GM12875 (cell line): ENCODE measurements around the gene ING1.

Experiments used
- H3K4me3 ChIP-seq: one replicate; pipeline ENCODE4 v1.5.1; 2011; ENCODE audit warnings: low read depth, low read length, control low read depth
- TF ChIP-seq, protein P1 (sequence below): IDR thresholded peaks from 2 replicates; pipeline ENCODE4 v1.5.1; 2011; ENCODE audit warnings: low read depth, mild to moderate bottlenecking, control low read depth, inconsistent platforms, low read length, moderate library complexity, borderline replicate concordance; ENCODE audit not compliant: insufficient read depth

Gene ING1

DNA sequence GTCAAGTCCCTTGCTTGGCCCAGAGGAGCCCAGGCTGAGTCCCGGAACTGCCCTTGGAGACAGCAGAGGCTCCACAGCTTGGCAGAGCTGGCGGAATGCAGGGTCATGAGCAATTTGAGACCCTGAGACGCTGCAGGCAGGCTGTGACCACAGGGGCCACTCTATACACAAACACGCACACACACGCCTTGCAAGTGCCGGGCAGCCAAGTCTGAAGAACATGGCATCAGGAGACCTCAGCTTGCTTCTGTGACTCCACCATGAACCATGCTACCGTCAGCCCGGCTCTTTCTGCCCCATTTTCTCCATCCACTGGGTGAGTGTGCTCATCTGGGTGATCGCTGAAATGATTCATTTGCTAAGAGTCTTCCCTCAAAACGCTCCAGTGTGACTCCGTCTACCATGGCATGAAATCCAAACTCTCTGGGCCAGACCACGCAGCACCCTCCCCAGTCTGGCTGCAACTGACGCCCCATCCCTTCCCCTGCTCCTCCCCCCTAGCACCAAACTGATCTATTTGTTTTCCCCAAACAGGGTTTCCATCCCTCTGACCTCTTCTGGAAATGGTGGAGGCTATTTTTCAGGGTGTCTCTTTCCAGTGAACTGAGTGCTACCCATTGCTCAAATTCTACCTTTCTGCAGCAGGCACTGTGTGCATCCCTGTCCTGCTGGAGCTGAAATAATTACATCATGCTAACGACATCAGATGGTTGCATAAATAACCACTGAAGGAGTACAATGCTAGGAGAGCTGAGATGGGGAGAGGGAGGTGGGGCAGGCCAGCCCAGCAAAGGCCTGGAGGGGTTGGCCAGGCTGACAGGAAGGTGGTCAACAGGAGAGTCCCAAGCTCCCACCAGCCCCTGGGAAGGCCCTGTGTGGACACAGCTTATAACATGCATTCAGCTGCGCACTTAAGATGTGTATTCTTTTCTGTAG is 10.6 kb upstream of the ING1 start:
- TF ChIP-seq, protein P1, sequence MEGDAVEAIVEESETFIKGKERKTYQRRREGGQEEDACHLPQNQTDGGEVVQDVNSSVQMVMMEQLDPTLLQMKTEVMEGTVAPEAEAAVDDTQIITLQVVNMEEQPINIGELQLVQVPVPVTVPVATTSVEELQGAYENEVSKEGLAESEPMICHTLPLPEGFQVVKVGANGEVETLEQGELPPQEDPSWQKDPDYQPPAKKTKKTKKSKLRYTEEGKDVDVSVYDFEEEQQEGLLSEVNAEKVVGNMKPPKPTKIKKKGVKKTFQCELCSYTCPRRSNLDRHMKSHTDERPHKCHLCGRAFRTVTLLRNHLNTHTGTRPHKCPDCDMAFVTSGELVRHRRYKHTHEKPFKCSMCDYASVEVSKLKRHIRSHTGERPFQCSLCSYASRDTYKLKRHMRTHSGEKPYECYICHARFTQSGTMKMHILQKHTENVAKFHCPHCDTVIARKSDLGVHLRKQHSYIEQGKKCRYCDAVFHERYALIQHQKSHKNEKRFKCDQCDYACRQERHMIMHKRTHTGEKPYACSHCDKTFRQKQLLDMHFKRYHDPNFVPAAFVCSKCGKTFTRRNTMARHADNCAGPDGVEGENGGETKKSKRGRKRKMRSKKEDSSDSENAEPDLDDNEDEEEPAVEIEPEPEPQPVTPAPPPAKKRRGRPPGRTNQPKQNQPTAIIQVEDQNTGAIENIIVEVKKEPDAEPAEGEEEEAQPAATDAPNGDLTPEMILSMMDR: no peak
- no peak overlapping the region for H3K4me3 ChIP-seq

DNA sequence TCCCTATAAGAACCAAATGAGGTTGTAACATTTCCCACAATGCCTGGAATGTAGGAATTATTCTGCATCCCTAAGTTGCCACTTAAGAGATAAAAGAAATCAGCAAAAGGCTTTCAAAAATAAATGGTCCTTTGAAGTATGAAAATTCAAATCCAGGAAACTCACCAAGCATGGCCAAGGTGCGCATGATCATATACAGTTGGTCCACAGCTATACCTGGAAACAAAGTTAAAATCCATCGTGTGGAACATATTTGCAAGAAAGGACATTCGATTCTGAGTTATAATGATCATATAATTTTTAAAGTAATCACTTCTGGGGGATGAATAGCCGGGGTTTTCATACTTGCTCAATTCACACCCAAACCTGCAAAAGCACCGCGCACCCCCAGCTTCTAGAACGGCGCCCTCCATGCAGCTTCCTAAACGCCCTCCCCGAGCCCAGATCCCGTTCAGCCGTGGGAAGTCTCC is 8.1 kb upstream of the ING1 start:
- TF ChIP-seq, protein P1: no peak
- H3K4me3 ChIP-seq: peak overlapping the region; percentile 79

DNA sequence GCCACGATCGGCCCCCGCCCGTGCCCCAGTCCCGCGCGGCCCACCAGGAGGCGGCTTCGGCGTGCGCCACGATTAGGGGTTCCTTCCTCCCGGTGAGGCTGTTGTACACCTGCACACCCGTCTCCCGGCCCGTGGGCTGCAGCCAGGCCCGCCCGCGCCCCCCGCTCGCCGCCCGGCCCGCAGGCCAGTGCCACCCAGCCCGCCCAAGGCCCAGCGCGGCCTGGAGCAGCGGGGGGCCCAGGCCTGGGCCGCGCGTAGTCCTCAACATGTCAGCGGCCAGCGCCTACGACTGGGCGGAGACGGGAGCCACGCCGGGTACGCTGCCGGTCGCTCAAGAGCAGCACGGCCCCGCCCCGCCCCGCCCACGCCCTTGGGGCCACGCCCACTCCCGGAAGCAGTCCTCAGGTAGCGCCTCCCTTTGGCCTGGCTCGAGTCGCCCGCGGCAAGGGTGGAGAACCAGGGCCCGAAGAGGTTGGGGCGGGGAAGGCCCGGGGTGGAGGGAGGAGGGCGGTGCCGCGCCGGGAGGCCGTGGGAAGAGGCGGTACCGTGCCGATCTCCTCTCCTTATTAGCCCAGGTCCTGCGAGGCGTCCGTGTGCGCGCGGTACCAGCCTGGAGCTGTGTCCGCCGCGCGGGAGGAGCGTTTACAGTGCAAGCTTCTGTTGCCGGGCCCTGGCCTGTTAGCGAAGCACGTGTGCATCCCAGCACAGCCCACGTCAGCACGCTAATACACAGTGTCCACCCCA is 7.5 kb upstream of the ING1 start, which contains the start of gene CARS2:
TSS of gene CARS2 (minus strand) at position 291 of the 744 bp plus-strand sequence. CDS start at position 268, 23 bp downstream.
- peak within 1 kb of the TSS; percentile 79 for H3K4me3 ChIP-seq
- TF ChIP-seq, protein P1: 0 out of 2 replicates have a peak, but pooled peaks have one; percentile 13

DNA sequence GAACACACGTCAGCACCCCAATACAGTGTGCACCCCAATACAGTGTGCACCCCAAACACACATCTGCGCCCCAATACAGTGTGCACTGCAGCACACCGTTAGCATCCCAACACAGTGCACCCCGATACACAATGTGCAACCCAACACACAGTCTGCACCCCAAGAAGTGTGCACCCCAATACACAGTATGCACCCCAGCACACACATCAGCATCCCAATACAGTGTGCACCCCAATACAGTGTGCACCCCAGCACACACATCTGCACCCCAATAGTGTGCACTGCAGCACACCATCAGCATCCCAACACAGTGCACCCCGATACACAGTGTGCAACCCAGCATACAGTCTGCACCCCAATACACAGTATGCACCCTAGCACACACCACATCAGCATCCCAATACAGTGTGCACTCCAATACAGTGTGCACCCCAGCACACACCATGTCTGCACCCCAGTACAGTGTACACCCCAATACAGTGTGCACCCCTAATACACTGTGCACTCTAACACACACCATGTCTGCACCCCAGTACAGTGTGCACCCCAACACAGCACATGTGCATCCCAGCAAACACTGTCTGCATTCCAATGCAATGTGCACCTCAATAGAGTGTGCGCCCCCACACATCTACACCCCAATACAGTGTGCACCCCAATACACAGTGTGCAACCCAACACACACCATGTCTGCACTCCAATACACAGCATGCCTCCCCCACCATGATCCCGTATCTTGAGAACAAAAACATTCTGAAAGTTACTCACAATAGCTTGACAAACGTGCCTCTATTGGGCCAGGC is 6.7 kb upstream of the ING1 start:
- H3K4me3 ChIP-seq: peak overlapping the region; percentile 63
- TF ChIP-seq, protein P1: no peak

DNA sequence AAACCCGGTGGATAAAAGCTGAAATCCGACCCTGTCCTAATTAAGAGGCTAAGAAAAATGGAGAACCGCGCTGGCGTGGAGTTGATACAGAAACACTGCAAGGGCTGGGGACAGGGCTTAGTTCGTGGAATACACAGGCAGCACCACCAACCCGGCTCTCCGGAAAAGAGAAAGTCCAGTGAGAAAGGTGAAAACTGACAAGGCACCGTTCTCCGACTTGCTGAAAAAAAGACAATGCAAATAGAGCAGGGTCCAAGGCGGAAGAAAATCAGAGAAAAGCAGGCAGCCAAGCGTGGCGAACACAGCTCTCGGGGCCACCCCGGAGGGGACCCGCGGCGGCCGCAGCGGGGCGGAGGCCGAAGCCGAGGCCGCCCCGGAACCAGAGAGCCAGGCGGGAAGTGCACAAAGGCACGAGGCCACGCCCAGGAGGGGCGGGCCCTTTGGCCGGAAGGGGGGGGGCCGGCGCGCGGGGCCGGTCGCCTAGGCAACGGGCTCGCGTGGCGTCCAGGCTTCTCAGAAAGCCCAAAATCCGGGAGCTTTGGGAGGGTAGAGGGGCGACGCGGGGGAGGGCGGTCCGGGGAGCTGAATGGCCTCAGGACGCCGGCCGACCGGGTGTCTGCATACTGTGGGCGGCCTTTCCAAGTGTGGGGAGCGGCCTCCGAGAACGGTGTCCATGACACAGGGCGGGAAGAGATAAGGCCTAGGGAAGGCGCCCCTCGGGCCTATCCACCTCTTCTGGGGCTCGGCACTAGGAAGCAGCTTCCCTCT is 1.2 kb upstream of the ING1 start:
- TF ChIP-seq, protein P1: no peak
- peak overlapping the region; percentile 83 for H3K4me3 ChIP-seq
